GM23338 (cell line): ENCODE measurements around the gene CXCL12. TPM values are rescaled to one million over a fixed set of nuclear protein-coding genes. Genes with fewer than 3 reads are reported as not detected.

Source experiments
- ATAC-seq: fragments of 200-7000 bp; cut with Tn5 transposase; 3 replicates; pipeline ENCODE4 v1.9.1; 2020
- DNase-seq: peaks from one replicate; pipeline ENCODE4 v3.0.0-alpha.2; 2015; ENCODE audit warnings: low spot score
- H2AFZ ChIP-seq: fragments of 200-600 bp; sonication (generic); 2 replicates; pipeline ENCODE4 v1.8.0; 2016; ENCODE audit warnings: antibody characterized with exemption, mild to moderate bottlenecking, moderate library complexity
- H3F3A ChIP-seq: fragments of 200-600 bp; sonication (generic); replicated peaks from 2 replicates; pipeline ENCODE4 v1.8.0; 2017; ENCODE audit warnings: antibody characterized with exemption, mixed run types, low read depth
- H3K27ac ChIP-seq: fragments of 200-600 bp; sonication (generic); 2 replicates; pipeline ENCODE4 v1.6.1; 2016; ENCODE audit warnings: low read depth
- H3K27me3 ChIP-seq: fragments of 200-600 bp; sonication (generic); 2 replicates; pipeline ENCODE4 v1.8.0; 2016; ENCODE audit warnings: mild to moderate bottlenecking, mixed run types, moderate library complexity; ENCODE audit not compliant: insufficient read depth
- H3K36me3 ChIP-seq: fragments of 200-600 bp; sonication (generic); 2 replicates; pipeline ENCODE4 v1.8.0; 2016; ENCODE audit warnings: mild to moderate bottlenecking; ENCODE audit not compliant: insufficient read depth
- H3K4me1 ChIP-seq: fragments of 200-600 bp; sonication (generic); 2 replicates; pipeline ENCODE4 v1.8.0; 2016; ENCODE audit warnings: mild to moderate bottlenecking, moderate library complexity; ENCODE audit not compliant: insufficient read depth
- H3K4me2 ChIP-seq: fragments of 200-600 bp; sonication (generic); 2 replicates; pipeline ENCODE4 v1.7.1; 2017; ENCODE audit warnings: mixed run types
- H3K4me3 ChIP-seq: fragments of 200-600 bp; sonication (generic); 2 replicates; pipeline ENCODE4 v1.6.1; 2016; ENCODE audit warnings: mixed run types
- H3K79me2 ChIP-seq: fragments of 200-600 bp; sonication (generic); replicated peaks from 2 replicates; pipeline ENCODE4 v1.8.0; 2017; ENCODE audit warnings: mild to moderate bottlenecking; ENCODE audit not compliant: insufficient read depth
- H3K9me2 ChIP-seq: fragments of 200-600 bp; sonication (generic); 2 replicates; pipeline ENCODE4 v1.8.0; 2017; ENCODE audit not compliant: insufficient read depth
- H4K20me1 ChIP-seq: fragments of 200-600 bp; sonication (generic); replicated peaks from 2 replicates; pipeline ENCODE4 v1.8.0; 2017; ENCODE audit warnings: mild to moderate bottlenecking; ENCODE audit not compliant: insufficient read depth
- H3K27ac Mint-ChIP-seq: 2 replicates; pipeline ENCODE4 v1.8.0; 2020; ENCODE audit warnings: inconsistent platforms, mild to moderate bottlenecking, moderate library complexity, mixed read lengths
- H3K27me3 Mint-ChIP-seq: 3 replicates; pipeline ENCODE4 v1.8.0; 2022; ENCODE audit warnings: low read depth, mild to moderate bottlenecking, moderate library complexity, mixed read lengths, inconsistent platforms; ENCODE audit not compliant: insufficient read depth, poor library complexity
- H3K36me3 Mint-ChIP-seq: 3 replicates; pipeline ENCODE4 v1.8.0; 2021; ENCODE audit warnings: low read depth, mild to moderate bottlenecking, inconsistent platforms, moderate library complexity, mixed read lengths
- H3K4me1 Mint-ChIP-seq: 3 replicates; pipeline ENCODE4 v1.8.0; 2020; ENCODE audit warnings: mild to moderate bottlenecking, inconsistent platforms, mixed read lengths
- H3K4me3 Mint-ChIP-seq: 3 replicates; pipeline ENCODE4 v1.8.0; 2021; ENCODE audit warnings: moderate library complexity, mild to moderate bottlenecking, inconsistent platforms, mixed read lengths
- H3K9me3 Mint-ChIP-seq: 3 replicates; pipeline ENCODE4 v1.8.0; 2020; ENCODE audit warnings: moderate library complexity, mild to moderate bottlenecking, inconsistent platforms, mixed read lengths
- EZH2 ChIP-seq: fragments of 200-600 bp; sonication (generic); IDR thresholded peaks from one replicate; pipeline ENCODE4 v1.8.0; 2017; ENCODE audit warnings: antibody characterized with exemption, mild to moderate bottlenecking, low read depth; ENCODE audit not compliant: unreplicated experiment
- JUNB ChIP-seq: IDR thresholded peaks from one replicate; pipeline ENCODE4 v1.6.1; 2016; ENCODE audit warnings: antibody characterized with exemption; ENCODE audit not compliant: unreplicated experiment
- NANOG ChIP-seq: IDR thresholded peaks from 2 replicates; pipeline ENCODE4 v1.6.1; 2016; ENCODE audit warnings: antibody characterized with exemption, borderline replicate concordance
- POLR2AphosphoS5 ChIP-seq: IDR thresholded peaks from 2 replicates; pipeline ENCODE4 v1.6.1; 2016; ENCODE audit warnings: antibody characterized with exemption, low read depth
- STAT1 ChIP-seq: IDR thresholded peaks from one replicate; pipeline ENCODE4 v1.6.1; 2016; ENCODE audit warnings: antibody characterized with exemption; ENCODE audit not compliant: unreplicated experiment
- ZNF114 ChIP-seq: fragments of 250-450 bp; sonication (Bioruptor Pico); IDR thresholded peaks from 2 replicates; pipeline ENCODE4 v1.5.0; 2020; ENCODE audit warnings: mild to moderate bottlenecking, moderate library complexity
- ZNF331 ChIP-seq: fragments of 250-450 bp; sonication (Bioruptor Pico); IDR thresholded peaks from 2 replicates; pipeline ENCODE4 v1.5.0; 2020; ENCODE audit warnings: low read depth, mild to moderate bottlenecking, moderate library complexity
- polyA plus RNA-seq: library from polyadenylated mRNA; unstranded; fragments of >200 nt; fragmentation: Nextera tagmentation; extraction: Ambion mirVana; gene quantifications from 2 replicates; pipeline ENCODE4 v1.2.1, GENCODE V29; 2016
- total RNA-seq: library from RNA; depleted of rRNA; stranded (reverse); fragments of >200 nt; shearing (Covaris generic); gene quantifications from 2 replicates; pipeline ENCODE4 v1.2.3, GENCODE V29; 2014
- TF ChIP-seq, protein P1 (sequence below): IDR thresholded peaks from 2 replicates; pipeline ENCODE4 v1.6.1; 2016; ENCODE audit warnings: antibody characterized with exemption
- TF ChIP-seq, protein P2 (sequence below), 2 experiments: fragments of 200-600 bp in 1 of 2; sonication (generic) in 1 of 2; conservative IDR thresholded peaks; 2 replicates each; pipeline versions ENCODE4 v1.5.1 to v1.6.1; 2016 to 2017; ENCODE audit warnings: antibody characterized with exemption in 2 of 2, low read depth in 2 of 2, mild to moderate bottlenecking in 2 of 2, moderate library complexity in 1 of 2
- TF ChIP-seq, protein P3 (sequence below): fragments of 250-450 bp; sonication (Bioruptor Pico); IDR thresholded peaks from 2 replicates; pipeline ENCODE4 v1.5.0; 2020; ENCODE audit warnings: mild to moderate bottlenecking, moderate library complexity
- TF ChIP-seq, protein P4 (sequence below): IDR thresholded peaks from one replicate; pipeline ENCODE4 v1.6.1; 2018; ENCODE audit warnings: antibody characterized with exemption; ENCODE audit not compliant: unreplicated experiment

Gene CXCL12
- total and polyA plus RNA-seq, 2 experiments from 2014 or later: 53.8 to 58.5 TPM

DNA sequence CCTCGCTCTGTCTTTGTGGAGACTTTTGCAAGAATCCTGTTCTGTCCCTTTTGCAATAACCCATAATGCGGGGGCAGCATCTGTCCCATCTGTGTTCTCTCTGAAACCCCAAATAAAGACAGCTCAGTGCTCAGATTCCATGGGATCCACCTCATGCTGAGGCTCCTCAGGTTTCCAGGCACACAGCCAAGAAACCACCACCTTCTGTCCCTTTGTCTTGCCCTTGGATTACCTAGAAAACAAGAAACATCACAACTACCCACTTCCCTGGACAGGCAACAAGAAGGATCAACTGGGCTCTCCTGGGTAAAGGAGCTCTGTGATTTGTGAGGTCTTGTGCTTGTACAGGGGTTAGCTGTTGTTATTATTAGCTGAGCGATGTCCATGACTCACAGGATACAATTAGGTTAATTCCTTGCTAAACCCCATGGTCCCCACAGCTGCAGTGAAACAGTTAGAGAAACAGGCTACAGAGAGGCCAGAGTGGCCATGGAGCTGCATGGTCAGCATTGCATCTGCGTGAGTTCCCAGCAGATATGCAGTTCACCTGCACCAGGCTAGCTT lies 50.2 kb downstream of the CXCL12 start (continued):
- TF ChIP-seq, protein P1, sequence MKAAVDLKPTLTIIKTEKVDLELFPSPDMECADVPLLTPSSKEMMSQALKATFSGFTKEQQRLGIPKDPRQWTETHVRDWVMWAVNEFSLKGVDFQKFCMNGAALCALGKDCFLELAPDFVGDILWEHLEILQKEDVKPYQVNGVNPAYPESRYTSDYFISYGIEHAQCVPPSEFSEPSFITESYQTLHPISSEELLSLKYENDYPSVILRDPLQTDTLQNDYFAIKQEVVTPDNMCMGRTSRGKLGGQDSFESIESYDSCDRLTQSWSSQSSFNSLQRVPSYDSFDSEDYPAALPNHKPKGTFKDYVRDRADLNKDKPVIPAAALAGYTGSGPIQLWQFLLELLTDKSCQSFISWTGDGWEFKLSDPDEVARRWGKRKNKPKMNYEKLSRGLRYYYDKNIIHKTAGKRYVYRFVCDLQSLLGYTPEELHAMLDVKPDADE: no peak
- no peak for TF ChIP-seq POLR2AphosphoS5

DNA sequence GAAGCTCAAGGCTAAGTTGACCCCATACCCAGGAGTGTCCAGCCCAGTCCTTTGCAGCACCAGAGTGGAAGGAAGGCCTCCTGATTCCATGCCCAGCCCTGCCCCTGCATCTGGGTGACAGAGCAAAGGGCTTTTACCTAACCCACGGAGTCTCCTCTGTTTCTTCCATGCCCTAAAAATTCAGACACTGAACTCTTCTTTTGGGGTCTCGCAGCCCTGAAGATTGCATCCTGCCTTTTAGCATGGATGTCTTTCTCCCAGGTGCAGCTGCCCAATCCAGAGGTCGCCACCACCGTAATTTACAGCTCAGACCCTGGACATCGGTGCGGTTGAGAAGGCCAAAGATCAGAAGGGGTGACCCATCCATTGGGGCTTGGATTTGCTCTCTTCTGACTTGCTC lies 50.8 kb downstream of the CXCL12 start:
- H3K27me3 Mint-ChIP-seq: peaks cover 5% of the 10 kb centered on the region
- no peak overlapping the region for H3K4me3 ChIP-seq
- H3K4me1 ChIP-seq: no peaks in the 10 kb centered on the region
- no peak overlapping the region for H3K4me2 ChIP-seq
- no peaks in the 10 kb centered on the region for H3K36me3 Mint-ChIP-seq
- H3K36me3 ChIP-seq: no peaks in the 10 kb centered on the region
- no peaks in the 10 kb centered on the region for H3F3A ChIP-seq
- no peak for DNase-seq
- no peak overlapping the region for H3K27ac Mint-ChIP-seq
- H4K20me1 ChIP-seq: no peaks in the 10 kb centered on the region
- no peaks in the 10 kb centered on the region for H3K27me3 ChIP-seq
- no peak overlapping the region for H3K27ac ChIP-seq
- H2AFZ ChIP-seq: no peak overlapping the region
- no peaks in the 10 kb centered on the region for H3K9me3 Mint-ChIP-seq
- H3K4me3 Mint-ChIP-seq: no peak overlapping the region
- peaks cover 6% of the 10 kb centered on the region for H3K4me1 Mint-ChIP-seq
- H3K79me2 ChIP-seq: no peaks in the 10 kb centered on the region
- no peak for ATAC-seq
- 0 out of 2 replicates have a peak, but pooled peaks cover 10% of the 10 kb centered on the region for H3K9me2 ChIP-seq
- TF ChIP-seq STAT1: no peak
- TF ChIP-seq, protein P2, sequence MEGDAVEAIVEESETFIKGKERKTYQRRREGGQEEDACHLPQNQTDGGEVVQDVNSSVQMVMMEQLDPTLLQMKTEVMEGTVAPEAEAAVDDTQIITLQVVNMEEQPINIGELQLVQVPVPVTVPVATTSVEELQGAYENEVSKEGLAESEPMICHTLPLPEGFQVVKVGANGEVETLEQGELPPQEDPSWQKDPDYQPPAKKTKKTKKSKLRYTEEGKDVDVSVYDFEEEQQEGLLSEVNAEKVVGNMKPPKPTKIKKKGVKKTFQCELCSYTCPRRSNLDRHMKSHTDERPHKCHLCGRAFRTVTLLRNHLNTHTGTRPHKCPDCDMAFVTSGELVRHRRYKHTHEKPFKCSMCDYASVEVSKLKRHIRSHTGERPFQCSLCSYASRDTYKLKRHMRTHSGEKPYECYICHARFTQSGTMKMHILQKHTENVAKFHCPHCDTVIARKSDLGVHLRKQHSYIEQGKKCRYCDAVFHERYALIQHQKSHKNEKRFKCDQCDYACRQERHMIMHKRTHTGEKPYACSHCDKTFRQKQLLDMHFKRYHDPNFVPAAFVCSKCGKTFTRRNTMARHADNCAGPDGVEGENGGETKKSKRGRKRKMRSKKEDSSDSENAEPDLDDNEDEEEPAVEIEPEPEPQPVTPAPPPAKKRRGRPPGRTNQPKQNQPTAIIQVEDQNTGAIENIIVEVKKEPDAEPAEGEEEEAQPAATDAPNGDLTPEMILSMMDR (conservative IDR thresholded peaks at IDR 0.05; ENCODE audit: low read depth in 2 of 2): no peak
- TF ChIP-seq, protein P3, sequence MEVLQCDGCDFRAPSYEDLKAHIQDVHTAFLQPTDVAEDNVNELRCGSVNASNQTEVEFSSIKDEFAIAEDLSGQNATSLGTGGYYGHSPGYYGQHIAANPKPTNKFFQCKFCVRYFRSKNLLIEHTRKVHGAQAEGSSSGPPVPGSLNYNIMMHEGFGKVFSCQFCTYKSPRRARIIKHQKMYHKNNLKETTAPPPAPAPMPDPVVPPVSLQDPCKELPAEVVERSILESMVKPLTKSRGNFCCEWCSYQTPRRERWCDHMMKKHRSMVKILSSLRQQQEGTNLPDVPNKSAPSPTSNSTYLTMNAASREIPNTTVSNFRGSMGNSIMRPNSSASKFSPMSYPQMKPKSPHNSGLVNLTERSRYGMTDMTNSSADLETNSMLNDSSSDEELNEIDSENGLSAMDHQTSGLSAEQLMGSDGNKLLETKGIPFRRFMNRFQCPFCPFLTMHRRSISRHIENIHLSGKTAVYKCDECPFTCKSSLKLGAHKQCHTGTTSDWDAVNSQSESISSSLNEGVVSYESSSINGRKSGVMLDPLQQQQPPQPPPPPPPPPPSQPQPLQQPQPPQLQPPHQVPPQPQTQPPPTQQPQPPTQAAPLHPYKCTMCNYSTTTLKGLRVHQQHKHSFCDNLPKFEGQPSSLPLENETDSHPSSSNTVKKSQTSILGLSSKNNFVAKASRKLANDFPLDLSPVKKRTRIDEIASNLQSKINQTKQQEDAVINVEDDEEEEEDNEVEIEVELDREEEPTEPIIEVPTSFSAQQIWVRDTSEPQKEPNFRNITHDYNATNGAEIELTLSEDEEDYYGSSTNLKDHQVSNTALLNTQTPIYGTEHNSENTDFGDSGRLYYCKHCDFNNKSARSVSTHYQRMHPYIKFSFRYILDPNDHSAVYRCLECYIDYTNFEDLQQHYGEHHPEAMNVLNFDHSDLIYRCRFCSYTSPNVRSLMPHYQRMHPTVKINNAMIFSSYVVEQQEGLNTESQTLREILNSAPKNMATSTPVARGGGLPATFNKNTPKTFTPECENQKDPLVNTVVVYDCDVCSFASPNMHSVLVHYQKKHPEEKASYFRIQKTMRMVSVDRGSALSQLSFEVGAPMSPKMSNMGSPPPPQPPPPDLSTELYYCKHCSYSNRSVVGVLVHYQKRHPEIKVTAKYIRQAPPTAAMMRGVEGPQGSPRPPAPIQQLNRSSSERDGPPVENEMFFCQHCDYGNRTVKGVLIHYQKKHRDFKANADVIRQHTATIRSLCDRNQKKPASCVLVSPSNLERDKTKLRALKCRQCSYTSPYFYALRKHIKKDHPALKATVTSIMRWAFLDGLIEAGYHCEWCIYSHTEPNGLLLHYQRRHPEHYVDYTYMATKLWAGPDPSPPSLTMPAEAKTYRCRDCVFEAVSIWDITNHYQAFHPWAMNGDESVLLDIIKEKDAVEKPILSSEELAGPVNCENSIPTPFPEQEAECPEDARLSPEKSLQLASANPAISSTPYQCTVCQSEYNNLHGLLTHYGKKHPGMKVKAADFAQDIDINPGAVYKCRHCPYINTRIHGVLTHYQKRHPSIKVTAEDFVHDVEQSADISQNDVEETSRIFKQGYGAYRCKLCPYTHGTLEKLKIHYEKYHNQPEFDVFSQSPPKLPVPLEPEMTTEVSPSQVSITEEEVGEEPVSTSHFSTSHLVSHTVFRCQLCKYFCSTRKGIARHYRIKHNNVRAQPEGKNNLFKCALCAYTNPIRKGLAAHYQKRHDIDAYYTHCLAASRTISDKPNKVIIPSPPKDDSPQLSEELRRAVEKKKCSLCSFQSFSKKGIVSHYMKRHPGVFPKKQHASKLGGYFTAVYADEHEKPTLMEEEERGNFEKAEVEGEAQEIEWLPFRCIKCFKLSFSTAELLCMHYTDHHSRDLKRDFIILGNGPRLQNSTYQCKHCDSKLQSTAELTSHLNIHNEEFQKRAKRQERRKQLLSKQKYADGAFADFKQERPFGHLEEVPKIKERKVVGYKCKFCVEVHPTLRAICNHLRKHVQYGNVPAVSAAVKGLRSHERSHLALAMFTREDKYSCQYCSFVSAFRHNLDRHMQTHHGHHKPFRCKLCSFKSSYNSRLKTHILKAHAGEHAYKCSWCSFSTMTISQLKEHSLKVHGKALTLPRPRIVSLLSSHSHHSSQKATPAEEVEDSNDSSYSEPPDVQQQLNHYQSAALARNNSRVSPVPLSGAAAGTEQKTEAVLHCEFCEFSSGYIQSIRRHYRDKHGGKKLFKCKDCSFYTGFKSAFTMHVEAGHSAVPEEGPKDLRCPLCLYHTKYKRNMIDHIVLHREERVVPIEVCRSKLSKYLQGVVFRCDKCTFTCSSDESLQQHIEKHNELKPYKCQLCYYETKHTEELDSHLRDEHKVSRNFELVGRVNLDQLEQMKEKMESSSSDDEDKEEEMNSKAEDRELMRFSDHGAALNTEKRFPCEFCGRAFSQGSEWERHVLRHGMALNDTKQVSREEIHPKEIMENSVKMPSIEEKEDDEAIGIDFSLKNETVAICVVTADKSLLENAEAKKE (CRISPR knock-in tag): no peak
- no peak for TF ChIP-seq ZNF114 (CRISPR knock-in tag)
- TF ChIP-seq, protein P1: no peak
- TF ChIP-seq EZH2: no peak
- TF ChIP-seq JUNB: no peak
- TF ChIP-seq NANOG: no peak
- TF ChIP-seq, protein P4, sequence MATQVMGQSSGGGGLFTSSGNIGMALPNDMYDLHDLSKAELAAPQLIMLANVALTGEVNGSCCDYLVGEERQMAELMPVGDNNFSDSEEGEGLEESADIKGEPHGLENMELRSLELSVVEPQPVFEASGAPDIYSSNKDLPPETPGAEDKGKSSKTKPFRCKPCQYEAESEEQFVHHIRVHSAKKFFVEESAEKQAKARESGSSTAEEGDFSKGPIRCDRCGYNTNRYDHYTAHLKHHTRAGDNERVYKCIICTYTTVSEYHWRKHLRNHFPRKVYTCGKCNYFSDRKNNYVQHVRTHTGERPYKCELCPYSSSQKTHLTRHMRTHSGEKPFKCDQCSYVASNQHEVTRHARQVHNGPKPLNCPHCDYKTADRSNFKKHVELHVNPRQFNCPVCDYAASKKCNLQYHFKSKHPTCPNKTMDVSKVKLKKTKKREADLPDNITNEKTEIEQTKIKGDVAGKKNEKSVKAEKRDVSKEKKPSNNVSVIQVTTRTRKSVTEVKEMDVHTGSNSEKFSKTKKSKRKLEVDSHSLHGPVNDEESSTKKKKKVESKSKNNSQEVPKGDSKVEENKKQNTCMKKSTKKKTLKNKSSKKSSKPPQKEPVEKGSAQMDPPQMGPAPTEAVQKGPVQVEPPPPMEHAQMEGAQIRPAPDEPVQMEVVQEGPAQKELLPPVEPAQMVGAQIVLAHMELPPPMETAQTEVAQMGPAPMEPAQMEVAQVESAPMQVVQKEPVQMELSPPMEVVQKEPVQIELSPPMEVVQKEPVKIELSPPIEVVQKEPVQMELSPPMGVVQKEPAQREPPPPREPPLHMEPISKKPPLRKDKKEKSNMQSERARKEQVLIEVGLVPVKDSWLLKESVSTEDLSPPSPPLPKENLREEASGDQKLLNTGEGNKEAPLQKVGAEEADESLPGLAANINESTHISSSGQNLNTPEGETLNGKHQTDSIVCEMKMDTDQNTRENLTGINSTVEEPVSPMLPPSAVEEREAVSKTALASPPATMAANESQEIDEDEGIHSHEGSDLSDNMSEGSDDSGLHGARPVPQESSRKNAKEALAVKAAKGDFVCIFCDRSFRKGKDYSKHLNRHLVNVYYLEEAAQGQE: no peak
- no peak for TF ChIP-seq ZNF331 (CRISPR knock-in tag)
